Right renal pelvis (tissue), 4 donors: ENCODE data around the gene FBXO17. TPM values are rescaled to one million over a fixed set of nuclear protein-coding genes. Genes with fewer than 3 reads are reported as not detected.
"Not testable (repeated sequence)": the region's sequence is repeated elsewhere in the genome, so short reads cannot be mapped to it uniquely, and the experiment has no call there.

Experiments
- DNase-seq, 4 donors: peaks; one replicate each; pipeline ENCODE4 v3.0.0-alpha.2; 2013; ENCODE audit warnings: low read depth in 4 of 4, low spot score in 3 of 4, missing footprints in 1 of 4
- polyA plus RNA-seq, 4 donors: library from polyadenylated mRNA; unstranded; fragments of 120-200 nt; gene quantifications; one replicate each; pipeline ENCODE4 v1.2.1, GENCODE V29; 2013; ENCODE audit not compliant: insufficient read length in 4 of 4

Gene FBXO17, protein sequence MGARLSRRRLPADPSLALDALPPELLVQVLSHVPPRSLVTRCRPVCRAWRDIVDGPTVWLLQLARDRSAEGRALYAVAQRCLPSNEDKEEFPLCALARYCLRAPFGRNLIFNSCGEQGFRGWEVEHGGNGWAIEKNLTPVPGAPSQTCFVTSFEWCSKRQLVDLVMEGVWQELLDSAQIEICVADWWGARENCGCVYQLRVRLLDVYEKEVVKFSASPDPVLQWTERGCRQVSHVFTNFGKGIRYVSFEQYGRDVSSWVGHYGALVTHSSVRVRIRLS
- polyA plus RNA-seq = 10 to 100 TPM; 60.5 to 76.1 (median 65.7) TPM

DNA sequence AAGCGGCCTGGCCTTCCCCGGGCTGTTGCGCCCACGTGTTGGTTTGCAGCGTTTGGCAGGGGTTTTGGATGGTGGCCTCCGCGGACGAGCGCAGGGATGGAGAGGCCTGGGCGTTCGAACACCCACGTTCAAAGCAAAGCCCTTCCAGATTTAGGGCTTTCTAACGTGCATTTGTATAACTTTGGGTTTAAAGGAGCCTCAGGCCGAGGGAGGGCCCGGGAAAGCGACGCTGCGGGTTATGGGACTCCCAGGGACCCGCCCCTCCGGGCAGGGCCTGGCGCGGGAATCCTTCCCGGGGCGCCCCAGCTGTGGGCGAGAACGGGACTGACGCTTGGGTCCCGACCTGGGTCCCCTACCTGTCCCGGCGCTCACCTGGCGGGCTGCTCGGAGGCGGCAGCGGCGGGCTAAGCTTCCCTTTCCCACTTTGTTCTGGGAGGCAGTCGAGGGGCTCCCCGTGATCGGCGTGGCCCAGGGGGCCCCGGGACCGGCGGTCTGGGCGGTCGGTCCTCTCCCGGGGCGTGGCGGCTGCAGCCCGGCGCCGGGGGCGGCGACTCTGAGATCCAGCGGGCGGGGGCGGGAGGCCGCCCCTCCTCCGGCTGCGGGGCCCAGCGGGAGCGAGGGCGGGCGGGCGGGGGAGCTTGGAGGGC is at the start of gene FBXO17:
Gene FBXO17 (minus strand): TSS at position 529 of the 647 bp plus-strand sequence. CDS start 25,423 bp downstream, outside the sequence.
- peak; percentile 51 to 56 (median 54) for DNase-seq

DNA sequence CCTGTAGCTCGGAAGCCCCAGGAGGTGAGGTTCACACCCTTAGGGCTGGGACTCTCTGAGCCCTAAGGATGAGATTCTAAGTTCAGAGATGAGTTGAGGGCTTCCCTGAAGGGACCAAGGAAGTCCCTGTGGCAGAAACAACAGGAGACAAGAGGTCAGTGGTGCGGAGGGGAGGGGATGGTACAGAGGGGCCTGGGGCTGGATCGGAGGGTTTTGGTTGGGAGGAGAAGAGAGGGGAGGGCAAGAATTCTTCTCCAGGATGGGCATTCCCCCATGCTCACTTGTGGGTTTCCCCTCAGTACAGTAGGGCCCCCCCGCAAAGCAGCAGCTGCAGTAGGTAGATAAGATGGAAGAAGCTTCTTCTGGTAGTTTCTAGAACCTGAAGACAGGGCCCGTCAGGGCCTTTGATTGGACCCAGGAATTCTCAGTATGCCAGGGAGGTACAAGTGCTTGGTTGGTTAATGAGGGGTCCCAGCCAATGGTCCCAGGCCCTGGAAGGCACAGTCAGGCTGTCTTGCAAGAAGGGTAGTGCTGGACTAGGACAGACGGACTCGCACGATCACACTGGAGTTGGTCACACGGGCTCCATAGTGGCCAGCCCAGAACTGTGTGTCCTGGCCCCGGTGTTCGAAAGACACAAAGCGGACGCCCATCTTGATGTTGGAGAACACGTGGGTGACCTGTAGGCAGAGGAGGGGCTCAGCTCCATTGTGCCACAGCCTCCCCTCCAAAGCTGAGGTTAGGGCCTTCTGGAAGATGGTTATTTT is 49.5 kb upstream of the FBXO17 start:
- DNase-seq = no peak

DNA sequence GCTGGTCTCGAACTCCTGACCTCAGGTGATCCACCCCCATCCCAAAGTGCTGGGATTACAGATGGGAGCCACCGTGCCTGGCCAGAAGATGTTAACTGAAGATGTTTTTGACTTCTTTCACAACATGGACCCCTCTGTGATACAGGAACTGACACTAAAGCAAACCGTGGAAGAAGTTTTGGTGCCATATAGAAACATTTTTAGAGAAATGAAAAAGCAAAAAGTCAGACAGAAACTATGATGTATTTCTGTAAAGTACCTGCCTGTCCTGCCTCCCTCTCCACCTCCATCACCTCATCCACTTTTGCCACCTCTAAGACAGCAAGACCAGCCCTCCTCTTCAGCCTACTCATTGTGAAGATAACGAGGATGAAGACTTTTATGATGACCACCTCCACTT is 45.5 kb upstream of the FBXO17 start:
- no peak for DNase-seq

DNA sequence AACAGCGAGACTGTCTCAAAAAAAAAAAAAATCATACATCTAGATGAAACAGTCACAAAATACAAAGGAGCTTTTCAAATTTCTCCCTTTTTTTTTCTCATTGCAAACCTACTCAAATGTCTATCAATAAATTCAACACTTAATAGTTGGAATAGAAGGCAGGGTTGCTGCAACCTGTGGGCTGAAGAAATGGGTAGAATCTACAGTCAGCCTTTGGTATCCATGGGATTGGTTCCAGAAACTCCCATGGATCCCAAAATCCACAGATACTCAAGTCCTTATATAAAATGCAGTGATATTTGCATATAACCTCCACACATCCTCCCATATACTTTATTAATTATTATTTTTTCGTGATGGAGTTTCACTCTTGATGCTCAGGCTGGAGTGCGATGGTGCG is 42.1 kb upstream of the FBXO17 start:
- no peak for DNase-seq

DNA sequence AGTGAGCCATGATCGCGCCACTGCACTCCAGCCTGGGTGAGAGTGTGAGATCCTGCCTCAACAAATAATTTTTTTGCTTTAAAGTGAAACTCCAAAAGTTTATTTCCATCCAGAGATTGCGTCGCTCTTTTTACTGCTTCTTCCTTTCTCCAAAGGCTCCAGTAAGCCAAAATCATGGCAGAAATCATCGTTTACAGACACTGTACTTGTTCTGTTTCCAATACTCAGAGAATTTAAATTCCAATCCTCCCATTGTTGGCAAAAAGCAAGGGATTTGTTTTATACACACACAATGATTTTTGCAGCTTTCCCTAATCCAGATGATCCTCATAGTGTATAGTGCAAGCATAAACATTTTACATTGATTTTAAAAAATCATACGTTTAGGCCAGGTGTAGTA is 41.5 kb upstream of the FBXO17 start:
- no peak for DNase-seq

DNA sequence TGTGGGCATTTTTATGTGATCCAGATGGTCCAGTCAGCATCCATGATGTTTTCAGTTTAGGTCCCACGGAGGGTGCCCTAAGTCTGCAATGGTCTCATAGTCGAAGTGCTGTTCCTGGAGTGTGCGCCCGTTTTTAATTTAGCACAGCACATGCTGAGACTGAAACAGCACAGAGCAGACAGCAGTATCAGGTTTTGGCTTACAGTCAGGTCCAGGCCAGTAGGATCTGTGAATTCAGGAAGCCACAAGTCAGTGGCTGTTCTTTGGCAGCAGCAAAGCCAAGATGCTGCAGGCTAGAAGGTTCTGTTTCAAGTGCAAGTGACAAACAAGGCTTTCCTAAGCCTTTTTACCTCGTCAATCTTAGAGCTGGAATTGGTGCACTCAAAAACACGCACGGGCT is 38.5 kb upstream of the FBXO17 start:
- DNase-seq = no peak

DNA sequence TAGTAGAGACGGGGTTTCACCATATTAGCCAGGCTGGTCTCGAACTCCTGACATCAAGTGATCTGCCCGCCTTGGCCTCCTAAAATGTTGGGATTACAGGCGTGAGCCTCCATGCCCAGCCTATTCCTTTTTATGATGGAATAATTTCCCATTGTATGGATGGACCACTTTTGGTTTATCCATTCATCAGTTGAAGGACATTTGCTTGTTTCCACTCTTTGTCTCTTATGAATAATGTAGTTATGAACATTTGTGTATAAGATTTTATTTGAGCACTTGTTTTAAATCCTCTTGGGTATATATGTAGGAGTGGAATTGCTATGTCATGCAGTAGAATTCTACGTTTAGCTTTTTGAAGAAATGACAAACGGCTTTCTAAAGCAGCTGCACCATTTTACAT is 33.5 kb upstream of the FBXO17 start:
- no peak for DNase-seq

DNA sequence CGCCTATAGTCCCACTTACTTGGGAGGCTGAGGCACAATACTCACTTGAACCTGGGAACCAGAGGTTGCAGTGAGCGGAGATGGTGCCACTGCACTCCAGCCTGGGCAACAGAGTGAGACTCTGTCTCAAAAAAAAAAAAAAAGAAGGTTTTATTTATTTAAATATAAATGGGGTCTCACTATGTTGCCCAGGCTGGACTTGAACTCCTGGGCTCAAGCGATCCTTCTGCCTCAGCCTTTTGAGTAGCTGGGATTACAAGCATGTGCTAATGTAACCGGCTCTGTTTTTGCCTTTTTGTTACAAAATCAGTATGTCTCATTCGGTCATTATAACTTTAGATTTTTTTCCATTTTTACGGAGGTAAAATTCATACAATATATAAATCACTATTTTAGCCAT is 32.6 kb upstream of the FBXO17 start:
- no peak for DNase-seq

DNA sequence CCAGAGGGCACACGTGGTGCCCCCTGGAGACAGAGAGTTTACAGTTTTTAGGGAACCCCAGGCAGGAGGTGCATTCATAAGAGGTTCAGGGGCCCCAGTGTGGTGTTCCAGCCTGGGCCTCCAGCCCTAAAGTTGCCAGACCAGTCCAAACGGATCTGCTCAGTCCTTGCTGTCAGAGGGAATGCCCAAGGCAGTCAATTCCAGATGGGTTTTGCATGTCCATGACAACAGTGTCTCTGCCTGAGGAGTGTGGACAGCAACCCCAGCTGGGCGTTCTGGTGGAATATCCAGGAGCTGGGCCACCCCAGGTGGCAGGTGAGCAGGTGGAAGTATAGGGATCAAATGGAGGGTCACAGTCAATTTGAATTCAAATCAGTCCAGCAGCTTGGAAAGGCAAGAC is 31.6 kb upstream of the FBXO17 start:
- DNase-seq = no peak

DNA sequence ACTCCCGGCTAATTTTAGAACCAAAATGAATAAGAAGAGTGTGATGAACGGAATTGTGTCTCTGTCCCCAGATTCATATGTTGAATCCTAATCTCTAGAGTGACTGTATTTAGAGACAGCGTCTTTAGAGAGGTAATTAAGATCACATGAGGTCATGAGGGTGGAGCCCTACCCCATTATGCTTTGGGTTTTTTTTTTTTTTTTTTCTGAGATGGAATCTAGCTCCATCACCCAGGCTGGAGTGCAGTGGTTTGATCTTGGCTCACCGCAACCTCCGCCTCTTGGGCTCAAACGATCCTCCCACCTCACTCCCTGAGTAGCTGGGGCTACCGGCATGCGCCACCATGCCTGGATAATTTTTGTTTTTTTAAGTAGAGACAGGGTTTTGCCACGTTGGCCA is 28.9 kb upstream of the FBXO17 start:
- DNase-seq = no peak

DNA sequence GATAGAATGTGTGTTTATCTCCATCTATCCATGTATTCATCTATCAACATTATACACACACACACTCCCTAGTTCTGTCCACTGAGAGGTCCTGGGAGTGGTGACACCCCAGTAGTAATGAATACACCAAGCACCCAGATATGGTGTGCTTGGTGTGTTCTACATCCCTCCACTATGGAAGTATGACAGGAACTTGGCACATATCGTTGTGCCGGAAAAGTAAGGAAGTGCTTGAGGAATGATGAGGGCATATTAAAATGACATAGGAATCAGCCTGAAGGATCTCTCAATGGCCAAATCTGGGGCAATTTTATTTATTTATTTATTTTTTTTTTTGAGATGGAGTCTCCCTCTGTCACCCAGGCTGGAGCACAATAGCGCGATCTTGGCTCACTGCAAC is 28.3 kb upstream of the FBXO17 start:
- DNase-seq = no peak

DNA sequence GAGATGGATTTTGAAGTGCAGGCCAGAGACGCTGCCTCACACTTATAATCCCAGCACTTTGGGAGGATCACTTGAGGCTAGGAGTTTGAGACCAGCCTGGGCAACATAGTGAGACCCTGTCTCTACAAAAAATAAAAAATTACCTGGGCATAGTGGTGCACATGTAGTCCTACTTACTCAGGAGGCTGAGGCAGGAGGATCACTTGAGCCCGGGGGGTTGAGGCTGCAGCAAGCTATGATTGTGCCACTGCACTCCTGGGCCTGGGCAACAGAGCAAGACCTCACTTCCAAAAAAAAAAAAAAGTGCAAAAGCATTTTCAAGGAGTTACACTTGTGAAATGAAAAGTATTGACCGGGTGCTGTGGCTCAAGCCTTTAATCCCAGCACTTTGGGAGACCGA is 27.6 kb upstream of the FBXO17 start:
- no peak for DNase-seq

DNA sequence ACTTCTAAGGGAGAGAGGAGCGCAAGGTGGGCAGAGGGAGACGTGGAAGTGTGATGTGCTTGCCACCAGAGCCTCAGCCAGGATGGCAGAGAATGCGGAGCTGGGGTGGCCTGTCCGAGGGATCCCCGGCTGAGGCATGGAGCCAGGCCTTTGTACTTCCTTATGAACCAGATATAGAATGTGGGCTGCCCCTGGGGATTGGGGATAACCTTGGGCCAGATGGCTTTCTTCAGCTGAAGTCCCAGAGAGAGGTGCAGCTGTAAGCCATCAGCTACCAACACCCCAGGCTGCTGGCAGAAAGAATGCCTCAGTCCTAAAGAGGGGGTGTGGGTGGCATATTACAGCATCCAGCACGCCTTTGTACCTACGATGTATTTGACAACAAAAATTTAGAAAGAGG is 25.5 kb upstream of the FBXO17 start:
- no peak for DNase-seq

DNA sequence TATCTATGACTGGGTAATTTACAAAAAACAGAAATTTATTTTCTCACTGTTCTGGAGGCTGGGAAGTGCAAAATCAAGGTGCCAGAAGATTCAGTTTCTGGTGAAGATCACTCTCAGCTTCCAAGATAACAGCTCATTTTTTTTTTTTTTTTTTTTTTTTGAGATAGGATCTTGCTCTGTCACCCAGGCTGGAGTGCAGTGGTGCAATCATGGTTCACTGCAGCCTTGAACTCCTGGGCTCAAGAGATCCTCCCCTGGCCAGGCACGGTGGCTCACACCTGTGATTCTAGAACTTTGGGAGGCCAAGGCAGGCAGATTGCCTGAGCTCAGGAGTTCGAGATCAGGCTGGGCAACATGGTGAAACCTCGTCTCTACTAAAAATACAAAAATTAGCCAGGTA is 22.0 kb upstream of the FBXO17 start:
- DNase-seq = not testable (repeated sequence)

DNA sequence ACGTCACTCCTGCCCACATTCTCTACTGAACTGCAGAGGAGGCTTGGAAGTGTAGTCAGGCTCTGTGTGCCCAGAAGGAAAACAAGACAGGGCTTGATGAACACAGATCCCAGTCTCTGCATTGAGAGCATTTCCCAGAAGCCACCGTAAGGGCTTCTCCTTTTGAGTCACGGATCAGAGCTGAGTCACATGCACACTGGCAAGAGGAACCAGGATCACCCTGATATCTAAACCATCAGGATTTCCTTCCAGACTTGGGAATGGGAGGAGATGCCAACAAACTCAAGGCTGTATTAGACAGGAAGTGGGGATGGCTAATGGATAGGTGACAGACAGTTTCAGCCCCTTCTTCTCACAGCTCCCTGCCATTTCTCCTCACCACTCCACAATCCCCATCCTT is 17.7 kb upstream of the FBXO17 start:
- no peak for DNase-seq

DNA sequence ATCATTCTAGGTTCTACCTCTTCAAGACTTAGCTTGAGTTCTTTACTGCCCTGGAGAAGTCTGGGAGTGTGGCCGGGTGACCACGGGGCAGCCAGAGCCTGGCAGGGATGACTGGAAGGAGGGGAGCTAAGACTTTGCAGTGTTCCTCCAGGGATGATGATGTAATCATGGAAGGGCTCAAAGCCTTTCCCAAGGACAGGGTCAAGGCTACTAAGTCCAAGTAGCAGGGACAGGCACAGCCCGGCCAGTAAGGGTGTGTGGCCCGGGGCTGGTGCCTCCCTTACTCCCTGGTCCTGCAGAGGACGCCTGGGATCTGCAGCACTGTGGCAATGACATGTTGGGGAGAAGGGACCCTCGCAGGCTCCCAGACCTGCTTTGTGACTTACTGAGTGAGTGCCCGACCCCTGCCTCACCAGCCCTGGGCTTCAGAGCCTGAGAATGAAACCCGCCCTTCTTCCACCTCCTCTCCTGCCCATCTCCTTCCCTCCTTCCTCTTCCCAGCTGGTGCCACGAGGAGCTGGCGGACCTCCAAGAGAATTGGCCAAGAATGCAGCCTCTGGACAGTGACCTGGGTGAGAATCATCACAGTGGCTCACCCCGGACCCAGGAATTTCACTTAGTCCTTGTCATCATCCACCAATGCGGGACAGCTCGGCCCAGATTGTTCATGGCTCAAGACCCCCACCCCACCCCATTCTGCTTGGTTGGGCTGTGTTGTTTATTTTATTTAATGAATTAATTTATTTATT is 15.6 kb upstream of the FBXO17 start:
- no peak for DNase-seq

DNA sequence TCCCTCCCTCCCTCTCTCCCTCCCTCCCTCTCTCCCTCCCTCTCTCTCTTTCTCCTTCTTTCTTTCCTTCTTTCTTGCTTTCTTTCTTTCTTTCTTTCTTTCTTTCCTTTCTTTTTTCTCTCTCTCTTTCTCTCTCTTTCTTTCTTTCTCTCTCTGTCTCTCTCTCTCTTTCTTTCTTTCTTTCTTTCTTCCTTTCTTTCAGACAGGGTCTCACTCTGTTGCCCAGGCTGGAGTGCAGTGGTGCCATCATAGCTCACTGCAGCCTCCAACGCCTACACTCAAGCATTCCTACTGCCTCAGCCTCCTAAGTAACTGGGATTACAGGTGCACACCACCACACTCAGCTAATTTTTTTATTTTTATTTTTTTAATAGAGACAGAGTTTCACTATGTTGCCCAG is 14.1 kb upstream of the FBXO17 start:
- not testable (repeated sequence) for DNase-seq

DNA sequence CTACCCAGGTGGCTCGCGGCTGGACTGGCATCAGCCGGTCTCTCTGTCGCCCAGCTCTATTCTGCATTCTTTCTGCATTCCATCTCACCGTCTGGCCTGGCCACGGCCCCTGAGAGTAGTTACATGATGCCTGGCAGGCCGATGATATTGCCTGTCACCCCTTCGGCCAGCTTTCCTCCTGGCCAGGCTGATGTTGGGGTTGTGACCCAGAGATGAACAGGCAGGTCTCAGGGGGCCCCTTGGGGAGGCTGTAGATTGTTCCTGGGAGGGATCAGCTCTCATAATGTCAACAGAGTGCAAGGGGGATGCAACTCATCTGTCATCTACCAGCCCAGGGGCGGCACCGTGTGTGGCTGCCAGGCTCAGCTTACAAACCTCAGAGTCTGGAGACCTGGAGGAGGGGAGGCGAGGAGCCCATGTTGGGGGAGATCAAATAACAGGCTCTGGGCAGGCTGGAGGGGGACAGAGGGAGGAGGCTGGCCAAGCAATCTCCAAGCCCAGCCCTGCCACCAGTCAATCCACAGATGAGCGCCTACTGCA is 13.6 kb upstream of the FBXO17 start:
- DNase-seq = peak; percentile 48 to 72 (median 64)

DNA sequence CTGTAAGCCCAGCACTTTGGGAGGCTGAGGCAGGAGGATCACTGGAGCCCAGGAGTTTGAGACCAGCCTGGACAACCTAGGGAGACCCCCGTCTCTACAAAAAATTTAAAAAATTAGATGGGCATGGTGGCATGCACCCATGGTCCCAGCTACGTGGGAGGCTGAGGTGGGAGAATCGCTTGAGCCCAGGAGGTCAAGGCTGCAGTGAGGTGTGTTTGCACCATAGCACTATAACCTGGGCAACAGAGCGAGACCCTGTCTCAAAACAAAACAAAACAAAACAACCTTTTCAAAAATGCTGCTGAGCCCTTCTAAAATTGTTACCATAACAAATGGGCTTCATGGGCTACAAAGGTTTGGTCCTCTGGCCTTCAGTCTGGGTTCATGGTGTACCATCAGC is 13.1 kb upstream of the FBXO17 start:
- DNase-seq = not testable (repeated sequence)

DNA sequence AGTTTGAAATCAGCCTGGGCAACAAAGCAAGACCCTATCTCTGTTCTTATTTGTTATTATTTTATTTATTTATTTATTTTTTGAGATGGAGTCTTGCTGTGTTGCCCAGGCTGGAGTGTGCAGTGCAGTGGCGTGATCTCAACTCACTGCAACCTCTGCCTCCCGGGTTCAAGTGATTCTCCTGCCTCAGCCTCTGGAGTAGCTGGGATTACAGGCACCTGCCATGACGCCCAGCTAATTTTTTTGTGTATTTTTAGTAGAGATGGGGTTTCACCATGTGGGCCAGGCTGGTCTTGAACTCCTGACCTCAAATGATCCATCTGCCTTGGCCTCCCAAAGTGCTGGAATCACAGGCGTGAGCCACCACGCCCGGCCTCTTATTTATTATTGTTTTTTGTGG is 12.2 kb upstream of the FBXO17 start:
- DNase-seq = not testable (repeated sequence)

DNA sequence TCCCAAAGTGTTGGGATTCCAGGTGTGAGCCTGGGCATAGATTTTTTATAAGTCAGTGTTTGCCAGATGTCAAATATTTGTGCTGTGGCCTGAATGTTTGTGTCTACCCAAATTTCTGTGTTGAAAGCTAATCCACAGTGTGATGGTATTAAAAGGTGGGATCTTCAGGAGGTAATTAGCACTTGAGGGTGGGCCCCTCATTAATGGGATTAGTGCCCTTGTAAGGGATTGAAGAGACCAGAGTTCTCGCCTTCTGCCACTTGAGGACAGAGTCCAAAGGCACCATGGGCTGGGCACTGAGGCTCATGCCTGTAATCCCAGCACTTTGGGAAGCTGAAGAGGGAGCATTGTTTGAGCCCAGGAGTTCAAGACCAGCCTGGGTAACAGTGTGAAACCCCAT is 9.7 kb upstream of the FBXO17 start:
- DNase-seq = no peak
